Measurements from ENCODE around the gene PISD. TPM values are rescaled to one million over a fixed set of nuclear protein-coding genes. Genes with fewer than 3 reads are reported as not detected.

Gene PISD
- total and polyA plus RNA-seq, 2 of the 8 experiments (the other 6 are each of a cell fraction or from before 2014, with no cell fraction given): 47.8 to 48.2 TPM

DNA sequence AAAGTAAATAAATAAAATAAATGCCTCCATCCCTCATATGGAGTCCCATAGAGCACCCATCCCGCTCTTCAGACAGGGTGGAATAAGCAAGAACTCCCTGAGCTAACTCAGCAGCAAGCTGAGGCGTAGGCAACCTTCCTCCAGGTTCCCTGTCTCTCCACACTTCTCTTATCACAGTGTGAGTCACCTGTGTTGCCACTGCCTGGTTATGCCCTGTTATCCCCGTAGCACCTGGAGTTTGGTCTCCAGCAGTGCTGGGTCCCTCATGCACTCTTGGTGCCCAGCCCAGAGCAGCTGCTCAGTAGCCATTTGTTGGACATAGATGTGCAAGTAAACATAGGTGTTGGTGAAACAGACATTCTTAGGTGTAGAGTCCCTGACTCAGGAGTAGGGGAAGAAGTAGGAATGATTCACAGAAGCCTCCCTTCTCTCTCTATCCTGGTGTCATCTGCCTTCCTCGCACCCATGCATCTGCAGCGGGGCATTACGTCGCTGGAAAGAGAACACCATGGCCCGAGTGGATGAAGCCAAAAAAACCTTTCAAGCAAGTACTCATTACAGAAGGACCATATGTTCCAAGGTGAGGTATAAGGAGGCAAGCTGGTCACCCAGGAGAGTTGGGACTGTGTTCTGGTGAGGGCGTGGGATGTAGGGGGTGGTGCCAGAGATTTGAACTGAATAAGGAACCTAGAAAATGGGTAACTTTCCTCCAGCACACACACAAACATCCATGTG, 56.0 kb downstream of the PISD start (continued):
- TF ChIP-seq, protein P1, sequence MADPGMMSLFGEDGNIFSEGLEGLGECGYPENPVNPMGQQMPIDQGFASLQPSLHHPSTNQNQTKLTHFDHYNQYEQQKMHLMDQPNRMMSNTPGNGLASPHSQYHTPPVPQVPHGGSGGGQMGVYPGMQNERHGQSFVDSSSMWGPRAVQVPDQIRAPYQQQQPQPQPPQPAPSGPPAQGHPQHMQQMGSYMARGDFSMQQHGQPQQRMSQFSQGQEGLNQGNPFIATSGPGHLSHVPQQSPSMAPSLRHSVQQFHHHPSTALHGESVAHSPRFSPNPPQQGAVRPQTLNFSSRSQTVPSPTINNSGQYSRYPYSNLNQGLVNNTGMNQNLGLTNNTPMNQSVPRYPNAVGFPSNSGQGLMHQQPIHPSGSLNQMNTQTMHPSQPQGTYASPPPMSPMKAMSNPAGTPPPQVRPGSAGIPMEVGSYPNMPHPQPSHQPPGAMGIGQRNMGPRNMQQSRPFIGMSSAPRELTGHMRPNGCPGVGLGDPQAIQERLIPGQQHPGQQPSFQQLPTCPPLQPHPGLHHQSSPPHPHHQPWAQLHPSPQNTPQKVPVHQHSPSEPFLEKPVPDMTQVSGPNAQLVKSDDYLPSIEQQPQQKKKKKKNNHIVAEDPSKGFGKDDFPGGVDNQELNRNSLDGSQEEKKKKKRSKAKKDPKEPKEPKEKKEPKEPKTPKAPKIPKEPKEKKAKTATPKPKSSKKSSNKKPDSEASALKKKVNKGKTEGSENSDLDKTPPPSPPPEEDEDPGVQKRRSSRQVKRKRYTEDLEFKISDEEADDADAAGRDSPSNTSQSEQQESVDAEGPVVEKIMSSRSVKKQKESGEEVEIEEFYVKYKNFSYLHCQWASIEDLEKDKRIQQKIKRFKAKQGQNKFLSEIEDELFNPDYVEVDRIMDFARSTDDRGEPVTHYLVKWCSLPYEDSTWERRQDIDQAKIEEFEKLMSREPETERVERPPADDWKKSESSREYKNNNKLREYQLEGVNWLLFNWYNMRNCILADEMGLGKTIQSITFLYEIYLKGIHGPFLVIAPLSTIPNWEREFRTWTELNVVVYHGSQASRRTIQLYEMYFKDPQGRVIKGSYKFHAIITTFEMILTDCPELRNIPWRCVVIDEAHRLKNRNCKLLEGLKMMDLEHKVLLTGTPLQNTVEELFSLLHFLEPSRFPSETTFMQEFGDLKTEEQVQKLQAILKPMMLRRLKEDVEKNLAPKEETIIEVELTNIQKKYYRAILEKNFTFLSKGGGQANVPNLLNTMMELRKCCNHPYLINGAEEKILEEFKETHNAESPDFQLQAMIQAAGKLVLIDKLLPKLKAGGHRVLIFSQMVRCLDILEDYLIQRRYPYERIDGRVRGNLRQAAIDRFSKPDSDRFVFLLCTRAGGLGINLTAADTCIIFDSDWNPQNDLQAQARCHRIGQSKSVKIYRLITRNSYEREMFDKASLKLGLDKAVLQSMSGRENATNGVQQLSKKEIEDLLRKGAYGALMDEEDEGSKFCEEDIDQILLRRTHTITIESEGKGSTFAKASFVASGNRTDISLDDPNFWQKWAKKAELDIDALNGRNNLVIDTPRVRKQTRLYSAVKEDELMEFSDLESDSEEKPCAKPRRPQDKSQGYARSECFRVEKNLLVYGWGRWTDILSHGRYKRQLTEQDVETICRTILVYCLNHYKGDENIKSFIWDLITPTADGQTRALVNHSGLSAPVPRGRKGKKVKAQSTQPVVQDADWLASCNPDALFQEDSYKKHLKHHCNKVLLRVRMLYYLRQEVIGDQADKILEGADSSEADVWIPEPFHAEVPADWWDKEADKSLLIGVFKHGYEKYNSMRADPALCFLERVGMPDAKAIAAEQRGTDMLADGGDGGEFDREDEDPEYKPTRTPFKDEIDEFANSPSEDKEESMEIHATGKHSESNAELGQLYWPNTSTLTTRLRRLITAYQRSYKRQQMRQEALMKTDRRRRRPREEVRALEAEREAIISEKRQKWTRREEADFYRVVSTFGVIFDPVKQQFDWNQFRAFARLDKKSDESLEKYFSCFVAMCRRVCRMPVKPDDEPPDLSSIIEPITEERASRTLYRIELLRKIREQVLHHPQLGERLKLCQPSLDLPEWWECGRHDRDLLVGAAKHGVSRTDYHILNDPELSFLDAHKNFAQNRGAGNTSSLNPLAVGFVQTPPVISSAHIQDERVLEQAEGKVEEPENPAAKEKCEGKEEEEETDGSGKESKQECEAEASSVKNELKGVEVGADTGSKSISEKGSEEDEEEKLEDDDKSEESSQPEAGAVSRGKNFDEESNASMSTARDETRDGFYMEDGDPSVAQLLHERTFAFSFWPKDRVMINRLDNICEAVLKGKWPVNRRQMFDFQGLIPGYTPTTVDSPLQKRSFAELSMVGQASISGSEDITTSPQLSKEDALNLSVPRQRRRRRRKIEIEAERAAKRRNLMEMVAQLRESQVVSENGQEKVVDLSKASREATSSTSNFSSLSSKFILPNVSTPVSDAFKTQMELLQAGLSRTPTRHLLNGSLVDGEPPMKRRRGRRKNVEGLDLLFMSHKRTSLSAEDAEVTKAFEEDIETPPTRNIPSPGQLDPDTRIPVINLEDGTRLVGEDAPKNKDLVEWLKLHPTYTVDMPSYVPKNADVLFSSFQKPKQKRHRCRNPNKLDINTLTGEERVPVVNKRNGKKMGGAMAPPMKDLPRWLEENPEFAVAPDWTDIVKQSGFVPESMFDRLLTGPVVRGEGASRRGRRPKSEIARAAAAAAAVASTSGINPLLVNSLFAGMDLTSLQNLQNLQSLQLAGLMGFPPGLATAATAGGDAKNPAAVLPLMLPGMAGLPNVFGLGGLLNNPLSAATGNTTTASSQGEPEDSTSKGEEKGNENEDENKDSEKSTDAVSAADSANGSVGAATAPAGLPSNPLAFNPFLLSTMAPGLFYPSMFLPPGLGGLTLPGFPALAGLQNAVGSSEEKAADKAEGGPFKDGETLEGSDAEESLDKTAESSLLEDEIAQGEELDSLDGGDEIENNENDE (IDR thresholded peaks at IDR 0.05; ENCODE audit: insufficient replicate concordance, low read length): no peak

Measured in H1 (cell line).